ENCODE data around the gene KIAA1217.

KIAA1217 gene

GRCh38 chr10:24238519-24239247, 29.7 kb downstream of the KIAA1217 start:
- H3K27ac ChIP-seq, result no peak overlapping the region
- intact Hi-C loops (cut with DNase I; ENCODE audit: low total_unique reads), result no loop called here
- H3K9me3 ChIP-seq, result no peaks in the 10 kb centered on the region
- H3K27me3 ChIP-seq, result no peaks in the 10 kb centered on the region
- DNase-seq, result no peak
- H3K4me3 ChIP-seq, result no peak overlapping the region
- no peaks in the 10 kb centered on the region for H3K36me3 ChIP-seq
- TF ChIP-seq CTCF (IDR thresholded peaks at IDR 0.05), result no peak
- H3K4me1 ChIP-seq, result no peaks in the 10 kb centered on the region

GRCh38 chr10:24239289-24240040, 30.5 kb downstream of the KIAA1217 start:
- Histone ChIP-seq H3K4me1 (no peaks in the 10 kb centered on the region), H3K9me3 (no peaks in the 10 kb centered on the region), H3K4me3 (no peak overlapping the region), H3K27me3 (no peaks in the 10 kb centered on the region), H3K27ac (no peak overlapping the region), H3K36me3 (no peaks in the 10 kb centered on the region)
- no peak for DNase-seq
- no peak for TF ChIP-seq CTCF (IDR thresholded peaks at IDR 0.05)
- intact Hi-C loops (cut with DNase I; ENCODE audit: low total_unique reads), result no loop called here

DNA sequence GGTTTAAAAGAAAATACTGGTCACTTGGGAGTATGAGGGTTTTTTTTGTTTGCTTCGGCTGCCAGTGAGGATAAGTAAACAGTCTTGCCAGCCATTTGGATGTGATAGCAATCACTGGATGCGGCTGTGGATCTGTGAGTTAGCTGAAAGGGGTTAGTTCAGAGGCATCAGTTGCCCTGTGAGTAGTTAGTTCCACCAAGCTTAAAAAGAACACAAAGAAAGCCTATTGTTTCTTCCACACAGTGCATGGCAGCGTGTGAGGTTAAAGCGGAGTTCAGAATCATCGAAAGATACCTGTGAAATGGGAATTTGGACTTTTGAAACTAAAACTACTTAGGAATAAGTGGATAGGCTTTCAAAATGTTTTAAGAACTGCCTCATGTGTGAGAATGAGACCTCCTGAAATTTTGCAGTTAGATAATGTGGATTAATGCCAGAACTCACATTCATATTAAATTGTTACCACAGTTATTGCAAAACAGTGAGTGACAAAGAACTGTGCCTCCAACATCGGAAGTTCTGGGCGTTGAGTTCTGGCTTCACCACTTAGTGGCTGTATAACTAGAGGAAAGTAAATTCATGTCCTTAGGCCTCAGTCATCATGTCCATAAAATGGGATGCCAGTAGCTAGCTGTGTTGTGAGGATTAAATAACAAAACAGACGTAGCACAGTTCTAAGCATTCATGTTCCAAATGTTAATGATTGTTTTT, 31.3 kb downstream of the KIAA1217 start:
- Histone ChIP-seq H3K36me3 (no peaks in the 10 kb centered on the region), H3K9me3 (no peaks in the 10 kb centered on the region), H3K4me3 (no peak overlapping the region), H3K27me3 (no peaks in the 10 kb centered on the region), H3K27ac (no peak overlapping the region), H3K4me1 (no peaks in the 10 kb centered on the region)
- peak in 1 of 2 donors; percentile 30 for DNase-seq
- intact Hi-C loops (cut with DNase I; ENCODE audit: low total_unique reads), result no loop called here
- TF ChIP-seq CTCF (IDR thresholded peaks at IDR 0.05), result no peak

DNA sequence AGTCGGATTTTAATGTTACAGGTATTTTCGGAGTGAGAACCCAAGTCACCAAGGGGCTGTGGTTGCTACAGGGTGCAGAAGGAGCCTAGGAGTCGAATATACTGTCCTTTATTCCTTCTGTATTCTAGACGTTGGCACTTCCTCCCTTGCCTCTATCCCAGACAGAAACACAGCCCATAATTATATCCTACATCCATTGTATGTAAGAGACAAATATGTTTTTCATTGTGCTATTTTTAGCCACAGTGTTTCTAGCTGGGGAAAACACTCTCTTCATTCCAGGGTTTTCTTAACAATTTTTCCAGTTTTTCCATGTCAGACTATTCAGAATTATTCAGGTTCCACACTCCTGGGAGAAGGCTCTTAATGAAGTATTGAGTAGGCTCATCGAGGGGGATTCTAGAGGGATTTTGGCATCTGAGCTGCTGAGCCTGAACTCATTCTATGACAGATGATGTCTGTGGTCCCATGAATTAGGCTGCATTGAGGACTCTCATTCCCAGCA, 32.6 kb downstream of the KIAA1217 start:
- H3K9me3 ChIP-seq, result no peaks in the 10 kb centered on the region
- intact Hi-C loops (cut with DNase I; ENCODE audit: low total_unique reads), result no loop called here
- no peak for DNase-seq
- H3K4me1 ChIP-seq, result no peaks in the 10 kb centered on the region
- no peak overlapping the region for H3K27ac ChIP-seq
- TF ChIP-seq CTCF (IDR thresholded peaks at IDR 0.05), result no peak
- no peak overlapping the region for H3K4me3 ChIP-seq
- no peaks in the 10 kb centered on the region for H3K27me3 ChIP-seq
- H3K36me3 ChIP-seq, result no peaks in the 10 kb centered on the region

DNA sequence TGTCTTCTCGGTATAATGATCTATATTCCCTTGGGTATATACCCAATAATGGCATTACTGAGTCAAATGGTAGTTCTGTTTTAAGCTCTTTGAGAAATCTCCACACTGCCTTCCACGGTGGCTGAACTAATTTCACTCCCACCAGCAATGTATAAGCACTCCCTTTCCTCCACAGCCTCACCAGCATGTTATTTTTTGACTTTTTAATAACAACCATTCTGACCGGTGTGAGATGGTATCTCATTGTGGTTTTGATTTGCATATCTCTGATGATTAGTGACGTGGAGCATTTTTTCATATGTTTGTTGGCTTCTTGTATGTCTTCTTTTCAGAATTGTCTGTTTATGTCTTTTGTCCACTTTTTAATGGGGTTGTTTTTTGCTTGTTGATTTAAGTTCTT, 33.6 kb downstream of the KIAA1217 start:
- DNase-seq, result no peak
- Histone ChIP-seq H3K27ac (no peak overlapping the region), H3K9me3 (no peaks in the 10 kb centered on the region), H3K27me3 (no peaks in the 10 kb centered on the region), H3K4me3 (no peak overlapping the region), H3K4me1 (no peaks in the 10 kb centered on the region), H3K36me3 (no peaks in the 10 kb centered on the region)
- no peak for TF ChIP-seq CTCF (IDR thresholded peaks at IDR 0.05)
- intact Hi-C loops (cut with DNase I; ENCODE audit: low total_unique reads), result no loop called here

All from tibial artery (tissue), 4 donors.